Measurements from ENCODE around the gene LIMA1. TPM values are rescaled to one million over a fixed set of nuclear protein-coding genes. Genes with fewer than 3 reads are reported as not detected.
A peak's percentile ranks its signal among the peaks of the same experiment; 100 is the strongest.
"Not testable (repeated sequence)": the region's sequence is repeated elsewhere in the genome, so short reads cannot be mapped to it uniquely, and the experiment has no call there.

Gene LIMA1
- total RNA-seq, 1 donor from 2014 or later, result 117 TPM

GRCh38 chr12:50247665-50248064 lies 35.7 kb downstream of the LIMA1 start:
- not testable (repeated sequence) for DNase-seq (ENCODE audit: low spot score)

DNA sequence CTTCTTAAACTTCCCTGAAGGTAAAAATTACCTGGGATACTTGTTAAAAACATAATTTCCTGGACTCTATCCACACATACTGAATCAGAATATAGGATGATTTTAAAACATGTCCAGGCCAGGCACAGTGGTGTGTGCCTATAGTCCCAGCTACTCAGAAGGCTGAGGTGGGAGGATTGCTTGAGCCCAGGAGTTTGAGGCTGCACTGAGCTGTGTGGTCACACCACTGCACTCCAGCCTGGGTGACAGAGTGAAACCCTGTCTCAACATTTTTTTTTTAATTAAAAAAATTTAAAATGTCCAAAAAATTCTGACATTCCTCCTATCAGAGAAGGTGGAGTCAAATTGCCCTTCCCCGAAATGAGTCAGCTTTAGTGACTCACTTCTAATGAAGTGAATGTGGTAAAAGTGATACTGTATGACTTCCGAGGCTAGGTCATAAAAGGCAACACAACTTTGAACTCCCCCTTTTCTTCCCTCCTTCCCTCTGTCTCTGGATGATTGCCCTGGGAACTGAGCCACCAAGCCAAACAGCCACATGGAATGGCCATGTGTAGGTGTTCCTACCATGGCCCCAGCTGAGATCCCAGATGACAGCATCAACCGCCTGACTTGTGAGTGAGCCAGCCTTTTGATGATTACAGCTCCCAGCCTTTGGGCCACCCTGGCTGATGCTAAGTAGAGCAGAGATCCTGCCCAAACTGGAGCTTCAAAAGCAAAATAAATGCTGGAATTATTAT lies 36.3 kb downstream of the LIMA1 start:
- DNase-seq (ENCODE audit: low spot score), result peak; percentile 85

DNA sequence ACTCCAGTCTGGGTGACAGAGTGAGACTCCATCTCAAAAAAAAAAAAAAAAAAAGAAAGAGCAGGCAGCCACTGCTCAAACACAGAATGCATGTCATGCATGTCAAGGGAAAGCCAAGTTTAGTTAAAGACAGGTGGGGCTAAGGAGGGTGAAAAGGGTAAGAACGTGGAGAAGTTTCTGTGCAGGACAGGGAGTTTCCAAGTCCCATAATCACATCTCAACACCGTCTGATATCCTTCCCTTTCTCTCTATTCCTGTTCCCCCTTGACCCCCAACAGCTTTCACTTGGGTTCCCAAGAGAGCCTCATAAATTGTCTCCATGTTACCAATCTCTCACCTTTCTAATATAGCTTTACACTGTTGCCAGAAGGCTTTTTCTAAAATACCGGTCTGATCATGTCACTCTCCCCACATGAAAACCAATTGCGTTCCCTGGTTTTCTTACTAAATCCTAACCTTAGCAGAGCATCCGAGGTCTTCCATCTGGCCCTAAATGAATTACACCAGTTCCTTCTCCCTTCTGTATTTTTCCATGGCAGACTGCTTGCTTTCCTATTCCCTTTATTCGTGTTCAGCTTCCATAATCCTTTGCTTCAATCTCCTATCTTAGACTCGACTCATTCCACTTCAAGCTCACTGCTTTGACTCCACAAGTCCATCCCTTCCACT lies 37.0 kb downstream of the LIMA1 start:
- no peak for DNase-seq (ENCODE audit: low spot score)

DNA sequence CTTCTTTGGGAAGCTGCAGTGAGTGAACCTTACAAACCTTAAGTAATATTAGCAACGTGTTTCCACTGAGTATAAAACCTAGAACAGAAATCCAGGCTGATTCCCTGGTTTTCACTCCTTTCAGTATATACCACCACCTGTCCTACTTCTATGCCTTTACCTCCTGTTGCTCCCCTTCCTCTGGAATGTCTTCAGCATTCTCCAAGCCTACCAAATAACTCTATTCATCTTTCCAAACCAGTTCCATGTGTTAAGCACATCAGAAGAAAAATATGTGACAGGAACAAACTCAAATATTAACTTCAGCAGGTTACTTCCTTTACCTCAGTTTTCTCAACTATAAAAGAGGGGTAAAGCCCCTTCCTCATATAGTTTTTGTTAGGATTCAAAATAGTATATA lies 39.8 kb downstream of the LIMA1 start:
- no peak for DNase-seq (ENCODE audit: low spot score)

- DNase-seq (ENCODE audit: low spot score), result no peak
These were observed 40.5 kb downstream of the LIMA1 start for GRCh38 chr12:50242751-50243191.

DNA sequence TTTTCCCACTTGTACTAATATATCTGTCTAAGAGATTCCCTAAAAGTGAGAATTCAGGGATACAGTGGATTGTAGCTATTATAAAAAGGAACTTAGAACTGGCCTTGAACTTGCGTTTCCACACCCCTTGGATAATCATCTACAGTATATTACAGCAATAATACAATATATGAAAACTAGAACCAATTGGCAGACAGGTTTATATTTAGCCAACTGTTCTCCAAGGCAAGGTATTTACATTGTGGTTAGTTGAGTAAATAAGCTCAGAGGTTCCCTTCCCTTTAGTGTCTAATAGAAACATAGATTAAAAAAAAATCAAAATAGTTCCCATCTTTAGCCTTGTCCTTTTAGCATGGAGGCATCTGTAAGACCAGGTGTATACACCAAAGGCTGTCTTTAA lies 42.1 kb downstream of the LIMA1 start:
- no peak for DNase-seq (ENCODE audit: low spot score)

DNA sequence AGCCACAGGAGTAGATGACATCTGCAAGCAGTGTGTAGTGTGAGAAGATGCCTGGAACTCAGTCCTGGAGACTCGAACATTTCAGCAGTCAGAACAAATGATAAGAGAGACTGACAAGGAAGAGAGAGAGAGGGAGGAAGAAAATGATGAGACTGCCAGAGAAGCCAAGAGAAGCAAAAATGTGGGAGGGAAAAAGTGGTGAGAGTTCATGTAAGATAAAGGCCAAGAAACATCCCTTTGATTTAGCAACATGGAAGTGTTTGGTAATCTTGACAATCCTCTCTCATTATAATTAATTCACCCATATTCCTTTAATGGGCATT lies 42.6 kb downstream of the LIMA1 start:
- DNase-seq (ENCODE audit: low spot score), result no peak

DNA sequence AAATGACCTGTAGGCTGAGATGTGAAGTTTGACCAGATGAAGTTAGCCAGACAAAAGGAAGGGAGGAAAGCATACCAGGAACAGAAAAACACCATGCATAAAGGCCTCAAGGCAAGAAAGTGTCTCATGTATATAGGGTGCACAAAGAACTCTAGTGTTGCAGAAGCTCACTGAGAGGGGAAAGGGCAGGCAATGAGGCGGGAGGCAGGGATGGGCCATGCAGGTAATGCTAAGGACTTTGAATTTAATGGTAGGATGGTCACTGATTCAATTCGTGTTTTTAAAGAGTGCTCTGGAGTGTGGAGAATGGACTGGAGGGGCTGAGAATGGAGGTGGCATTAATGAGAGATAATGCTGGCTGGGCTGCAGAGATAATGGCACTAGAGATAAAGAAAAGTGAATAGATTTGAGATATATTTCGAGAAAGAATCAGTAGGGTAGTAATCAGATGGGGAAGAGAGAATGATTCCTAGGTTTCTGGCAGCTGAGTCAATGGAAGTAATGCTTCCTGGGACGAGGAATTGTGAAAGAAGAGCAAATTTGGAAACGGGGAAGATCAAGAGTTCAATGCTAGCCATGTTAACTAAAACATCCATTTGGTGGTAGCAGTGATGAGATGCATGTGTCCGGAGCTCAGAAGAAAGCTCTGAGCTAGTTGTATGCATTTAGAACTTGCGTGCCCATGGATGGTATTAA lies 43.1 kb downstream of the LIMA1 start:
- no peak for DNase-seq (ENCODE audit: low spot score)

- no peak for DNase-seq (ENCODE audit: low spot score)
These were observed 43.9 kb downstream of the LIMA1 start for GRCh38 chr12:50239355-50239891.

DNA sequence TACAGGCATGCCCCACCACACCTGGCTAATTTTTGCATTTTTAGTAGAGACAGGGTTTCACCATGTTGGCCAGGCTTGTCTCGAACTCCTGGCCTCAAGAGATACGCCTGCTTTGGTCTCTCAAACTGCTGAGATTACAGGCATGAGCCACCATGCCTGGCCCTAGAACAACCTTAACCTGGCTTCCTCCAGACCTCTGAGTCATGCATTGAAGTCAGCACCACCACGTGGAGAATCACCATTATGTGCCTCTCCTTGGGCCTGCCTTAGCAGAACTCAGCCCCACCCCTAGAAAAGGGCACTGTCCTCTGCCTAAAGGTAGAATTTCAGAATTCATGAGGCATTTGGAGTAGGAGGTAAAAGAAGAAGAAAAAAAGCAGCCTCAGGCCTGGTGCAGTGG lies 49.0 kb downstream of the LIMA1 start:
- no peak for DNase-seq (ENCODE audit: low spot score)

- no peak for DNase-seq (ENCODE audit: low spot score)
These were observed 50.5 kb downstream of the LIMA1 start for GRCh38 chr12:50232771-50233209.

- no peak for DNase-seq (ENCODE audit: low spot score)
These were observed 51.1 kb downstream of the LIMA1 start for GRCh38 chr12:50232206-50232605.

DNA sequence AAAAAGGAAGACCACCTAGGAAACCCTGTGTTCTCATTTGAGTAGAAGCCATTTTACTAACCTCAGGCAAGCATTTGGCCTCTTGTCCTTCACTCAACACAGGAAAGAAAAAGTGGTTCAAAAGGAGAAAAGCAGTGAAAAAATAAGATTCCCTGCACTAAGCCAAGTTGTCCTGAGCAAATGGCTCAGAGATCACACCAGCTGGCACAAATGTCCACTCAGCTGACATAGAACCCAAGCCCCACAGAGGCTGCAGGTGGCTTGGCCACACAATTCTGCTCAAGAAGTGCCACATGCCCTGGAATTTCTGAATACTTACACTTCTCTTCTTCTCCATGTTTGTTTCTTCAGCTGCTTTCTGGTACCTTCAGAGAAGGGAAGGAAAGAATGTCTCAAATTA lies 52.0 kb downstream of the LIMA1 start:
- DNase-seq (ENCODE audit: low spot score), result no peak

DNA sequence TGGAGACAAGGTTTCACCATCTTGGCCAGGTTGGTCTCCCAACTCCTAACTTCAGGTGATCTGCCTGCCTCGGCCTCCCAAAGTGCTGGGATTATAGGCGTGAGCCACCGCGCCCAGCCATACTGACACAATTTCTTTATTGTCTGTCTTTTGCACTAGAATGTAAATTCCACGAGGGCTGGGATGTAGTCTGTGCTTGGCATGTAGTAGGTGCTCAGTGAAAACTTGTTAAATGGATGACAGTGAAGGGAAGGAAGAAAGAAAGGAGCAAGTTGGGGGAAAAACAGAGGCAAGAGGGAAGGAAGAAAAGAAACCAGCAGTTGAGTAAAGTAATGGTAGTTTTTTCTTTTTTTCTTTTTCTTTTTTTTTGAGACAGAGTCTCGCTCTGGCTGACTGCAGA lies 53.1 kb downstream of the LIMA1 start:
- DNase-seq (ENCODE audit: low spot score), result no peak

DNA sequence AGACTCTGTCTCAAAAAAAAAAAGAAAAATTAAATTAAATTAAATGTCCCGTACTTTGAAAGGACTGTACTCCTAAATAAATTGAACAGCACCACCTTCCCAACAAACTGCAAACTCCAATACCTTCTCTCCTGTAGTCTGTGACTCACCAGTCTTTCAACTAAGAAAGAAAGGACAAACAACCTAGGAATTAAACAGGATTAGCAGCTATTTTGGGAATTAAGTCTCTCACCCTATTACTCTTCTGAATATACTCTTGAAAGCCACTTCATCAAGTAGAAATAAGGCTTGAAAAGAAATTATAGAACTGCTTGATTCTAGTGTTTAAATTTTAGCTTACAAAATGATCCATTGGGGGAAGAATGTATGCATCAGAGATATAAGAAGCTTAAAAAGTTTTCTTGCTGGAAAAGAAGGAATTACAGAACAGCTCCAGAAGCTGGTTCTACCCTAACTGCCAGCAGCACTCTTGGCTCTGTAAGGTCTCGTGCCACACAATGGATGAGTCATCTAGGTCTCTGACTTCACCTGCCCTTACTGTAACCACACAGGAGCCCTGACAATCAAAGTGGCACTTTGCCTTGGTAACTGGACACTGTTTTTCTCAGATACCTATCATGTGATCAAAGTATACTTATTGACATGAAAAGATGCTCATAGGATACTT lies 59.2 kb downstream of the LIMA1 start:
- peak; percentile 74 for DNase-seq (ENCODE audit: low spot score)

- peak; percentile 53 for DNase-seq (ENCODE audit: low spot score)
These were observed 61.0 kb downstream of the LIMA1 start for GRCh38 chr12:50222275-50222783.

DNA sequence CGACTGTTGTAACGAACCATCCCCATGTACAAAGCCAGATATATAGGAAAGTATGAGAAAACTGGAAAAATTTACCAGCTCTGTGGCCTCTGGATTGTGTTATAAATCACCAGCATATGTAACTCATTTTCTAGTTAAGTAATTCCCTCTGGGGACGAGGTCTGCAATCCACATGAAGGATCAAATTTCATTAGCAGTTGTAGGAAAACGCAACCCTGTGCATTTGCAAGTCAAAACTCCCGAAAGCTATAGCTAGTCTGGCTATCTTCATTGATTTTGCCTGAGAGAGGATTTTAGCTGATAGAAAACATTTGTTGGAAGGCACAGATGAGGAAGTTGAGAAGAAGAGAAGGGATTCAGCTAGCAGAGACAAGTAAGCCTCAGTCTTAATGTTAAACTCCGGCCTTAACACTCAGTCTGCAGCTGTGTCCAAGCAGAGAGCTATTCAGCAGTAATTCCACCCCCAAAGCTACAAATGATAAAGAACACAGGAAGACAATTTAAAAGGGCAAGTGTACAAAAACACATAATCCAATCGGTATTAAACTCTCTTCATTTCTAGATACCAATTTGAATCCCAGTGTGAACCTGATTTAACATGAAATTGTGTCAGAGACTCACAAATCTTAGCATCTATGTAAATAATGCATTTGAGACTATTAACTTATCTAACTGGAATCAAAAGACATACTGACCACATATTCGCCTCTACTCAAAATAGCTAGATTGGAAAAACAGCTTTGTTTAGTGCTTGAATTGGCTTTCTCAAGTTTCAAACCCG lies 61.9 kb downstream of the LIMA1 start:
- no peak for DNase-seq (ENCODE audit: low spot score)

GRCh38 chr12:50220363-50220995 lies 62.8 kb downstream of the LIMA1 start:
- DNase-seq (ENCODE audit: low spot score), result no peak

DNA sequence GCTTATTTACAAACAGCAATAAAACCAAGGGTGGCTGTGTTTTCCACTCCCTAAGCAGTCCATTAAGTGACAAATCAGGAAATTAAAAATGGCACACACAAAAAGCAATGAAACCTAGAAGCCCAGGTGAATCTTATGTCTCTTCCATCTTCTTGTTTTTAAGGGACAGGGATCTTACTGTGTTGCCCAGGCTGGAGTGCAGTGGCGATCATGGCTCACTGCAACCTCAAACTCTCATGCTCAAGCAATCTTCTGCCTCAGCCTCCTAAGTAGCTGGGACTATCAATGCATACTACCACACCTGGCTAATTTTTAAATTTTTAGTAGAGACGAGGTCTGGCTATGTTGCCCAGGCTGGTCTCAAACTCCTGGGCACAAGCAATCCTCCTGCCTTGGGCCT lies 63.8 kb downstream of the LIMA1 start:
- DNase-seq (ENCODE audit: low spot score), result no peak

DNA sequence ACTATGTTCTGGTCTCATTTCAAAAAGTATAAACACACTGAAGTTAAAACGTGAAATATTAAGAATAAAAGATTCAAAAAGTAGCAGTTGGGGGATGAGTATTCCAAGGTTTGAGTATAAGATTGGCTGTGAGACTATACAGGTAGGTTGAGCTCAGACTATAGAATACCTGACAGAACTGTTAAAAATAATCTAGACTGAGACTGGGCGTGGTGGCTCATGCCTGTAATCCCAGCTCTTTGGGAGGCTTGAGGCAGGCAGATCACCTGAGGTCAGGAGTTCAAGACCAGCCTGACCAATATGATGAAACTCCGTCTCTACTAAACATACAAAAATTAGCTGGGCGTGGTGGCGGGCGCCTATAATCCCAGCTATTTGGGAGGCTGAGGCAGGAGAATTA lies 64.3 kb downstream of the LIMA1 start:
- not testable (repeated sequence) for DNase-seq (ENCODE audit: low spot score)

- no peak for DNase-seq (ENCODE audit: low spot score)
These were observed 64.9 kb downstream of the LIMA1 start for GRCh38 chr12:50218386-50218785.
